GM12891 (cell line): Measurements from ENCODE around the gene PIWIL4.

ENCODE experiments used
- DNase-seq: peaks from one replicate; pipeline ENCODE4 v3.0.0; 2011; ENCODE audit warnings: low spot score; ENCODE audit not compliant: insufficient read length
- FAIRE-seq: peaks from 2 replicates; lab custom pipeline; 2011; peaks lifted over from hg19 to GRCh38; lab: Jason Lieb, UNC
- PAX5 ChIP-seq: IDR thresholded peaks from 2 replicates; pipeline ENCODE4 v1.6.1; 2011; ENCODE audit warnings: low read length, moderate library complexity, mild to moderate bottlenecking; ENCODE audit not compliant: insufficient read depth, severe bottlenecking
- POLR2A ChIP-seq: IDR thresholded peaks from 2 replicates; pipeline ENCODE4 v1.6.1; 2011; ENCODE audit warnings: low read depth, low read length, control low read depth
- POLR2AphosphoS5 ChIP-seq: IDR thresholded peaks from 2 replicates; pipeline ENCODE4 v1.6.1; 2011; ENCODE audit warnings: low read depth, low read length, control low read depth
- POU2F2 ChIP-seq: IDR thresholded peaks from 2 replicates; pipeline ENCODE4 v1.6.1; 2011; ENCODE audit warnings: low read depth, mild to moderate bottlenecking, control low read depth, low read length, moderate library complexity
- SPI1 ChIP-seq: IDR thresholded peaks from 2 replicates; pipeline ENCODE4 v1.6.1; 2011; ENCODE audit warnings: low read depth, low read length, control low read depth
- TAF1 ChIP-seq: IDR thresholded peaks from 2 replicates; pipeline ENCODE4 v1.6.1; 2011; ENCODE audit warnings: low read depth, low read length, control low read depth

The PIWIL4 gene

GRCh38 chr11:94658888-94659287 lies 91.7 kb downstream of the PIWIL4 start:
- TF ChIP-seq POU2F2 (no peak), PAX5 (no peak), SPI1 (no peak), TAF1 (no peak), POLR2AphosphoS5 (no peak), POLR2A (no peak)
- DNase-seq (no peak), FAIRE-seq (no peak)

- no peak for TF ChIP-seq POLR2AphosphoS5
- no peak for TF ChIP-seq PAX5
- TF ChIP-seq POU2F2: no peak
- TF ChIP-seq SPI1: no peak
- TF ChIP-seq TAF1: no peak
- no peak for TF ChIP-seq POLR2A
- DNase-seq (no peak), FAIRE-seq (no peak)
These were observed 94.3 kb downstream of the PIWIL4 start for GRCh38 chr11:94661444-94661843.

GRCh38 chr11:94662065-94662779 lies 95.1 kb downstream of the PIWIL4 start:
- DNase-seq (no peak), FAIRE-seq (no peak)
- no peak for TF ChIP-seq TAF1
- TF ChIP-seq POLR2AphosphoS5: no peak
- no peak for TF ChIP-seq POLR2A
- no peak for TF ChIP-seq SPI1
- no peak for TF ChIP-seq PAX5
- TF ChIP-seq POU2F2: no peak

GRCh38 chr11:94662846-94663390 lies 95.8 kb downstream of the PIWIL4 start:
- DNase-seq (no peak), FAIRE-seq (no peak)
- no peak for TF ChIP-seq TAF1
- TF ChIP-seq SPI1: no peak
- no peak for TF ChIP-seq POU2F2
- TF ChIP-seq POLR2A: no peak

GRCh38 chr11:94664346-94664745 lies 97.2 kb downstream of the PIWIL4 start:
- no peak for DNase-seq
- no peak for FAIRE-seq
- TF ChIP-seq SPI1: no peak
- TF ChIP-seq POU2F2: no peak
- TF ChIP-seq TAF1: no peak
- TF ChIP-seq PAX5: no peak
- no peak for TF ChIP-seq POLR2AphosphoS5
- TF ChIP-seq POLR2A: no peak

GRCh38 chr11:94665116-94665659 lies 98.0 kb downstream of the PIWIL4 start:
- TF ChIP-seq PAX5 (no peak), POLR2AphosphoS5 (no peak), POU2F2 (no peak), POLR2A (no peak), TAF1 (no peak), SPI1 (no peak)
- DNase-seq: no peak
- FAIRE-seq: no peak

GRCh38 chr11:94666792-94667721 lies 99.9 kb downstream of the PIWIL4 start:
- no peak for FAIRE-seq
- no peak for DNase-seq
- no peak for TF ChIP-seq SPI1
- TF ChIP-seq PAX5: no peak
- no peak for TF ChIP-seq POLR2AphosphoS5
- no peak for TF ChIP-seq POU2F2
- TF ChIP-seq TAF1: no peak
- no peak for TF ChIP-seq POLR2A

GRCh38 chr11:94668212-94668793 lies 101.1 kb downstream of the PIWIL4 start:
- no peak for TF ChIP-seq POLR2A
- no peak for TF ChIP-seq SPI1
- no peak for TF ChIP-seq TAF1
- TF ChIP-seq POLR2AphosphoS5: no peak
- TF ChIP-seq POU2F2: no peak
- no peak for TF ChIP-seq PAX5
- no peak for DNase-seq
- no peak for FAIRE-seq

- no peak for TF ChIP-seq TAF1
- no peak for TF ChIP-seq POLR2A
- no peak for TF ChIP-seq PAX5
- TF ChIP-seq POU2F2: no peak
- TF ChIP-seq POLR2AphosphoS5: no peak
- TF ChIP-seq SPI1: no peak
- FAIRE-seq: no peak
- DNase-seq: no peak
These were observed 101.9 kb downstream of the PIWIL4 start for GRCh38 chr11:94669023-94669422.
